HepG2 (cell line): ENCODE results near the gene STUB1. TPM values are rescaled to one million over a fixed set of nuclear protein-coding genes. Genes with fewer than 3 reads are reported as not detected.

Experiments
- ATAC-seq: fragments of 200-7000 bp; cut with Tn5 transposase; 3 replicates; pipeline ENCODE4 v1.9.1; 2020; ENCODE audit warnings: mild to moderate bottlenecking, moderate library complexity
- BruUV-seq: library from RNA; stranded (reverse); fragments of 400-500 nt; replicated peaks from 2 replicates; lab custom pipeline; 2021; lab: Mats Ljungman, UMichigan
- CTCF ChIA-PET: fragments of 300-600 bp; formaldehyde crosslinking; extraction: SDS; loops from one replicate; lab custom pipeline; 2021; ENCODE audit warnings: low total read pairs, inconsistent platforms, low intra/inter-chr PET ratio; lab: Yijun Ruan, JAX
- POLR2A ChIA-PET: fragments of 350-600 bp; sonication (Branson Sonifier 250); formaldehyde crosslinking; loops from one replicate; lab custom pipeline; 2020; ENCODE audit warnings: antibody characterized with exemption, inconsistent platforms; lab: Yijun Ruan, JAX
- DNase-seq: peaks from one replicate; pipeline ENCODE4 v3.0.0-alpha.2; 2015; ENCODE audit warnings: low spot score
- FAIRE-seq: peaks from 3 replicates; lab custom pipeline; 2011; peaks lifted over from hg19 to GRCh38; lab: Jason Lieb, UNC
- H2AFZ ChIP-seq: one replicate; pipeline ENCODE4 v1.6.1; 2011; ENCODE audit warnings: low read length, inconsistent platforms
- H3K27ac ChIP-seq: fragments of 300-600 bp; 3 replicates; pipeline ENCODE4 v1.8.0; 2011; ENCODE audit warnings: mixed run types, mild to moderate bottlenecking, mixed read lengths, low read length, inconsistent platforms; ENCODE audit not compliant: insufficient read depth; ENCODE audit errors: extremely low read length
- H3K27me3 ChIP-seq, 2 experiments: fragments of 200-600 bp in 1 of 2; 2 replicates in 1 of 2; 3 replicates in 1 of 2; pipeline versions ENCODE4 v1.6.0 to v1.8.0; 2011; ENCODE audit warnings: low read length in 2 of 2, mild to moderate bottlenecking in 2 of 2, moderate library complexity in 2 of 2, inconsistent platforms in 1 of 2; ENCODE audit not compliant: insufficient read depth in 2 of 2, control insufficient read depth in 1 of 2
- H3K36me3 ChIP-seq, 2 experiments: fragments of 200-600 bp in 1 of 2; replicated peaks in 1 of 2; 2 replicates in 1 of 2; 3 replicates in 1 of 2; pipeline versions ENCODE4 v1.5.1 to v1.8.0; 2011; ENCODE audit warnings: low read length in 2 of 2, inconsistent platforms in 1 of 2; ENCODE audit not compliant: insufficient read depth in 2 of 2, control insufficient read depth in 1 of 2
- H3K4me1 ChIP-seq: 2 replicates; pipeline ENCODE4 v1.5.1; 2012; ENCODE audit warnings: low read length, inconsistent platforms; ENCODE audit not compliant: insufficient read depth
- H3K4me2 ChIP-seq: 2 replicates; pipeline ENCODE4 v1.6.0; 2011; ENCODE audit warnings: low read depth, low read length, inconsistent platforms
- H3K4me3 ChIP-seq, 3 experiments: fragments of 200-600 bp in 1 of 3; sonication (generic), shearing (Covaris generic) in 1 of 3; replicated peaks in 1 of 3; 2 replicates each; pipeline ENCODE4 v1.5.1; 2011 to 2016; ENCODE audit warnings: low read length in 3 of 3, inconsistent platforms in 2 of 3, low read depth in 2 of 3, mild to moderate bottlenecking in 2 of 3, control low read depth in 1 of 3, mixed read lengths in 1 of 3; ENCODE audit not compliant: insufficient read depth in 1 of 3
- H3K79me2 ChIP-seq: one replicate; pipeline ENCODE4 v1.6.1; 2011; ENCODE audit warnings: low read length, inconsistent platforms; ENCODE audit not compliant: insufficient read depth
- H3K9ac ChIP-seq: 2 replicates; pipeline ENCODE4 v1.6.0; 2011; ENCODE audit warnings: mild to moderate bottlenecking, low read depth, low read length, inconsistent platforms; ENCODE audit not compliant: insufficient read depth
- H3K9me3 ChIP-seq: 2 replicates; pipeline ENCODE4 v1.5.1; 2012; ENCODE audit warnings: mild to moderate bottlenecking, low read length
- H4K20me1 ChIP-seq: 2 replicates; pipeline ENCODE4 v1.6.0; 2011; ENCODE audit warnings: inconsistent platforms, mild to moderate bottlenecking, low read length, moderate library complexity; ENCODE audit not compliant: insufficient read depth
- CBX5 ChIP-seq: sonication (generic); formaldehyde crosslinking; IDR thresholded peaks from 2 replicates; pipeline ENCODE4 v1.4.0; 2020; ENCODE audit warnings: missing genetic modification reagents, borderline replicate concordance
- GTF2F1 ChIP-seq: fragments of 150-350 bp; IDR thresholded peaks from 2 replicates; pipeline ENCODE4 v1.6.1; 2014; ENCODE audit warnings: low read length
- JDP2 ChIP-seq: sonication (generic); formaldehyde crosslinking; IDR thresholded peaks from 2 replicates; pipeline ENCODE4 v1.8.1; 2022; ENCODE audit warnings: missing genetic modification reagents, borderline replicate concordance
- NCOR1 ChIP-seq: fragments of 200-600 bp; sonication (generic); IDR thresholded peaks from 2 replicates; pipeline ENCODE4 v1.7.0; 2017; ENCODE audit warnings: antibody characterized with exemption, low read length, borderline replicate concordance
- NFE2L1 ChIP-seq: sonication (generic); formaldehyde crosslinking; IDR thresholded peaks from 2 replicates; pipeline ENCODE4 v1.4.0; 2020; ENCODE audit warnings: missing genetic modification reagents, mild to moderate bottlenecking, borderline replicate concordance
- NFIB ChIP-seq: sonication (generic); formaldehyde crosslinking; IDR thresholded peaks from 2 replicates; pipeline ENCODE4 v1.9.0; 2021; ENCODE audit warnings: missing genetic modification reagents, mild to moderate bottlenecking, borderline replicate concordance
- RBM22 ChIP-seq: fragments of 200-400 bp; formaldehyde crosslinking; optimal IDR thresholded peaks from 2 replicates; pipeline ENCODE3; 2017; ENCODE audit warnings: mild to moderate bottlenecking, low read length, moderate library complexity
- SNRNP70 ChIP-seq: fragments of 200-400 bp; formaldehyde crosslinking; IDR thresholded peaks from 2 replicates; pipeline ENCODE4 v1.6.1; 2017; ENCODE audit warnings: mild to moderate bottlenecking, low read depth, low read length, moderate library complexity
- SRSF1 ChIP-seq: fragments of 200-400 bp; formaldehyde crosslinking; optimal IDR thresholded peaks from 2 replicates; pipeline ENCODE3; 2017; ENCODE audit warnings: mild to moderate bottlenecking, low read depth, low read length, moderate library complexity
- ZMYM3 ChIP-seq: sonication (generic); formaldehyde crosslinking; IDR thresholded peaks from 2 replicates; pipeline ENCODE4 v1.5.1; 2020; ENCODE audit warnings: mild to moderate bottlenecking, missing genetic modification reagents
- ZNF205 ChIP-seq: IDR thresholded peaks from 2 replicates; pipeline ENCODE4 v1.6.1; 2018; ENCODE audit warnings: missing biosample characterization, missing genetic modification reagents
- ZNF3 ChIP-seq: IDR thresholded peaks from 2 replicates; pipeline ENCODE4 v1.7.0; 2017; ENCODE audit warnings: inconsistent platforms
- ZNF350 ChIP-seq: sonication (generic); formaldehyde crosslinking; IDR thresholded peaks from 2 replicates; pipeline ENCODE4 v1.4.0; 2020; ENCODE audit warnings: mild to moderate bottlenecking, low read depth, missing genetic modification reagents, borderline replicate concordance
- ZNF709 ChIP-seq: sonication (generic); formaldehyde crosslinking; IDR thresholded peaks from 2 replicates; pipeline ENCODE4 v1.5.0; 2020; ENCODE audit warnings: mild to moderate bottlenecking, missing genetic modification reagents
- ZNF790 ChIP-seq: sonication (generic); formaldehyde crosslinking; IDR thresholded peaks from 2 replicates; pipeline ENCODE4 v1.8.0; 2022; ENCODE audit warnings: missing genetic modification reagents, mild to moderate bottlenecking, borderline replicate concordance
- WGBS: methylation state at CpG from one replicate; pipeline ENCODE4 v1.1.6; 2017; ENCODE audit warnings: low lambda C conversion rate; 5-methylcytosine and 5-hydroxymethylcytosine counted together
- in situ Hi-C: cut with HindIII; loops from 2 replicates; pipeline ENCODE4 v1.10.0; 2017; ENCODE audit warnings: low pct_unique_long_range_greater_than_20kb; ENCODE audit not compliant: extremely low pct_ligation_motif_present
- intact Hi-C: fragments of 100-400 bp; cut with micrococcal nuclease; formaldehyde crosslinking; loops from one replicate; pipeline ENCODE4 v1.10.0; 2022; ENCODE audit not compliant: unreplicated experiment
- polyA plus RNA-seq, 8 experiments: library from polyadenylated mRNA; depleted of rRNA in 3 of 8; stranded (reverse) in 7 of 8; unstranded in 1 of 8; fragments of >200 nt; fragmentation: Illumina TruSeq in 4 of 8; extraction: Trizol in 4 of 8; gene quantifications; 2 replicates each; pipeline versions ENCODE4 v1.2.1 to v1.2.3, GENCODE V29; 2011 to 2016; ENCODE audit warnings: low read depth in 4 of 8, missing spikeins in 1 of 8, mixed read lengths in 1 of 8; ENCODE audit not compliant: insufficient read depth in 1 of 8
- total RNA-seq, 5 experiments: library from RNA; depleted of rRNA; stranded (reverse); fragments of >200 nt; fragmentation: Illumina TruSeq; extraction: Trizol; gene quantifications; 2 replicates each; pipeline ENCODE4 v1.2.3, GENCODE V29; 2016; ENCODE audit warnings: low read depth in 1 of 5
- TF ChIP-seq, protein P1 (sequence below): sonication (generic); formaldehyde crosslinking; IDR thresholded peaks from 2 replicates; pipeline ENCODE4 v1.5.1; 2020; ENCODE audit warnings: missing genetic modification reagents, mild to moderate bottlenecking, borderline replicate concordance
- TF ChIP-seq, protein P2 (sequence below), 2 experiments: sonication (generic) in 1 of 2; formaldehyde crosslinking in 1 of 2; IDR thresholded peaks; 2 replicates each; pipeline versions ENCODE4 v1.5.1 to v1.6.1; 2011 to 2020; ENCODE audit warnings: borderline replicate concordance in 1 of 2, low read depth in 1 of 2, low read length in 1 of 2, mild to moderate bottlenecking in 1 of 2, missing genetic modification reagents in 1 of 2, moderate library complexity in 1 of 2
- TF ChIP-seq, protein P3 (sequence below): IDR thresholded peaks from 2 replicates; pipeline ENCODE4 v1.6.1; 2016; ENCODE audit warnings: missing biosample characterization, missing genetic modification reagents, low read depth

The STUB1 gene
- total and polyA plus RNA-seq, 2 of the 13 experiments (the other 11 are each of a cell fraction or from before 2014, with no cell fraction given), result 52.9 to 78.2 TPM

DNA sequence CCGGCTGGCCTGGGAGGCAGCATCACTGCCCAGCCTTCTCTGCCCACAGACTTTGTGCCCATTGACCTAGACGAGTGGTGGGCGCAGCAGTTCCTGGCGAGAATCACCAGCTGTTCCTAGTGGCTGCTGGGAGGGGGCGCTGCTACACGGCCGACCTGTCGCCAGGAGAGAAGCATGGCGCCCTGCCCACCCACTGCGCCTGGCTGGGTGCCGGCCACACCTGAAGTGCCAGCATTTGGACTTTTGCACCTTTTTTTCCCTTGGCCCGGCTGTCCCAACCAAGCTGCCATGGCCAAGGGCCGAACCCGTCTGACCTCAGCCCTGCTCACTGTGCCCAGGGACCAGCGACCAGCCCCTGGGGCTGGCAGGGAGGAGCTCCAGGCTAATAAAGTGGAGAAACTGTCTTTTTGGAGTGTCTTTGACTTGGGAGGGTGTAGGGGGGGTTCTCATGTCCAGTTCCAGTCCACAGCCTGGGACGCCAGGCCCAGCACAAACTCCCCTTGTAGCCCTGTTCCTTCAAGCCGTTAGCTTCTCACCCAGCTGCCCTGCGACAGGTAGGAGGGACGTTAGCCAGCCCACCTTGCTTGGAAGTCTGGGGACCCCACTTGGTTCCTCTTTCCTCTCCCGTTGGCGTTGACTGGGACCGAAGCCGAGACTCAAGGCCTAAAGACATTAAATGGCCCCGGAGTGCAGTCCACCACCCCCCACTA, 32.0 kb upstream of the STUB1 start:
- H2AFZ ChIP-seq, result no peak overlapping the region
- no peak for TF ChIP-seq ZNF205
- no peak for TF ChIP-seq ZMYM3
- no peak for TF ChIP-seq JDP2
- no peak for TF ChIP-seq RBM22
- TF ChIP-seq, protein P1, sequence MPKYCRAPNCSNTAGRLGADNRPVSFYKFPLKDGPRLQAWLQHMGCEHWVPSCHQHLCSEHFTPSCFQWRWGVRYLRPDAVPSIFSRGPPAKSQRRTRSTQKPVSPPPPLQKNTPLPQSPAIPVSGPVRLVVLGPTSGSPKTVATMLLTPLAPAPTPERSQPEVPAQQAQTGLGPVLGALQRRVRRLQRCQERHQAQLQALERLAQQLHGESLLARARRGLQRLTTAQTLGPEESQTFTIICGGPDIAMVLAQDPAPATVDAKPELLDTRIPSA (CRISPR knock-in tag), result no peak
- TF ChIP-seq ZNF350, result no peak
- no peak; the same call in 1 of the 2 replicates for TF ChIP-seq CBX5 (CRISPR knock-in tag)
- no peak for TF ChIP-seq SNRNP70
- TF ChIP-seq, protein P2, sequence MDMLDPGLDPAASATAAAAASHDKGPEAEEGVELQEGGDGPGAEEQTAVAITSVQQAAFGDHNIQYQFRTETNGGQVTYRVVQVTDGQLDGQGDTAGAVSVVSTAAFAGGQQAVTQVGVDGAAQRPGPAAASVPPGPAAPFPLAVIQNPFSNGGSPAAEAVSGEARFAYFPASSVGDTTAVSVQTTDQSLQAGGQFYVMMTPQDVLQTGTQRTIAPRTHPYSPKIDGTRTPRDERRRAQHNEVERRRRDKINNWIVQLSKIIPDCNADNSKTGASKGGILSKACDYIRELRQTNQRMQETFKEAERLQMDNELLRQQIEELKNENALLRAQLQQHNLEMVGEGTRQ (IDR thresholded peaks at IDR 0.05; ENCODE audit: low read depth, low read length), result no peak
- TF ChIP-seq, protein P2 (CRISPR knock-in tag; IDR thresholded peaks at IDR 0.05; ENCODE audit: borderline replicate concordance), result no peak
- TF ChIP-seq NFIB (CRISPR knock-in tag), result no peak
- TF ChIP-seq ZNF709 (CRISPR knock-in tag), result no peak
- TF ChIP-seq SRSF1, result no peak
- no peak for TF ChIP-seq ZNF3
- no peak for TF ChIP-seq NCOR1
- no peak for TF ChIP-seq GTF2F1
- TF ChIP-seq, protein P3, sequence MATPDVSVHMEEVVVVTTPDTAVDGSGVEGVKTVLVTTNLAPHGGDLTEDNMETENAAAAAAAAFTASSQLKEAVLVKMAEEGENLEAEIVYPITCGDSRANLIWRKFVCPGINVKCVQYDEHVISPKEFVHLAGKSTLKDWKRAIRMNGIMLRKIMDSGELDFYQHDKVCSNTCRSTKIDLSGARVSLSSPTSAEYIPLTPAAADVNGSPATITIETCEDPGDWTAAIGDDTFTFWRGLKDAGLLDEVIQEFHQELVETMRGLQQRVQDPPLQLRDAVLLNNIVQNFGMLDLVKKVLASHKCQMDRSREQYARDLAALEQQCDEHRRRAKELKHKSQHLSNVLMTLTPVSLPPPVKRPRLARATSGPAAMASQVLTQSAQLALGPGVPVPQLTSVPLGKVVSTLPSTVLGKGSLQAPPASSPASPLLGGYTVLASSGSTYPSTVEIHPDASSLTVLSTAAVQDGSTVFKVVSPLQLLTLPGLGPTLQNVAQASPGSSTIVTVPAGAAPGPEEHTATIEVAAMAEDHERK, result no peak
- TF ChIP-seq ZNF790 (CRISPR knock-in tag), result no peak
- TF ChIP-seq NFE2L1 (CRISPR knock-in tag), result no peak

More for the DNA sequence above, 32.0 kb upstream of the STUB1 start:
- Histone ChIP-seq H3K27ac (peak overlapping the region; percentile 93), H3K9me3 (no peaks in the 10 kb centered on the region), H3K36me3 (no peaks in the 10 kb centered on the region), H3K4me1 (peaks cover 79% of the 10 kb centered on the region), H3K4me2 (peak overlapping the region; percentile 83), H4K20me1 (peaks cover 4% of the 10 kb centered on the region; the same call in 1 of the 2 replicates), H3K27me3 (no peaks in the 10 kb centered on the region), H3K9ac (peak overlapping the region; percentile 91), H3K4me3 (peak overlapping the region; percentile 71 to 79 (median 71)), H3K79me2 (peaks cover 24% of the 10 kb centered on the region)
- FAIRE-seq, result peak; percentile 48
- DNase-seq, result peak; percentile 57
- 3% methylated on average over 15 of the region's 24 CpGs for WGBS
- BruUV-seq, result TSS peak; percentile 82
- ChIA-PET CTCF (no interaction called here), POLR2A (interaction anchor here (0.8 to 2.4 kb wide), 9 partner anchors 9 to 41 kb away, joined by 3 to 15 read pairs (median 7); partner anchors contain the start of genes METTL26, RHBDL1, RHOT2 and STUB1)
- ATAC-seq, result peak; percentile 44
- intact Hi-C loops, result loop anchor here (10.0 kb wide), 1 partner anchor 63 kb away; no protein-coding TSS in a partner anchor
- in situ Hi-C loops, result no loop called here
